KMS-11 (cell line): ENCODE results near the gene TSPAN15.

Source experiments
- H2AFZ ChIP-seq: fragments of 200-600 bp; sonication (generic); 2 replicates; pipeline ENCODE4 v1.6.1; 2016; ENCODE audit warnings: antibody characterized with exemption, mixed run types, low read depth
- H3K27ac ChIP-seq: fragments of 200-600 bp; sonication (generic); 2 replicates; pipeline ENCODE4 v1.6.1; 2016; ENCODE audit warnings: mild to moderate bottlenecking, mixed run types
- H3K27me3 ChIP-seq: fragments of 200-600 bp; sonication (generic); 2 replicates; pipeline ENCODE4 v1.6.1; 2017; ENCODE audit warnings: mild to moderate bottlenecking, low read depth, mixed run types, moderate library complexity; ENCODE audit not compliant: insufficient read depth
- H3K36me3 ChIP-seq: fragments of 200-600 bp; sonication (generic); 2 replicates; pipeline ENCODE4 v1.6.1; 2017; ENCODE audit warnings: mild to moderate bottlenecking, mixed run types; ENCODE audit not compliant: insufficient read depth
- H3K4me1 ChIP-seq: fragments of 200-600 bp; sonication (generic); 2 replicates; pipeline ENCODE4 v1.6.1; 2016; ENCODE audit warnings: mild to moderate bottlenecking, low read depth, mixed run types; ENCODE audit not compliant: poor library complexity, severe bottlenecking
- H3K4me2 ChIP-seq: fragments of 200-600 bp; sonication (generic); 2 replicates; pipeline ENCODE4 v1.7.0; 2016; ENCODE audit warnings: mild to moderate bottlenecking, mixed run types
- H3K4me3 ChIP-seq: fragments of 200-600 bp; sonication (generic); IDR thresholded peaks from 2 replicates; pipeline ENCODE4 v1.6.1; 2017; ENCODE audit warnings: low read depth, low read length, mixed read lengths; ENCODE audit not compliant: insufficient read depth
- H3K79me2 ChIP-seq: fragments of 200-600 bp; sonication (generic); 2 replicates; pipeline ENCODE4 v1.6.1; 2016; ENCODE audit warnings: low read depth, mixed run types; ENCODE audit not compliant: insufficient read depth
- H3K9ac ChIP-seq: fragments of 200-600 bp; sonication (generic); 2 replicates; pipeline ENCODE4 v1.6.1; 2016; ENCODE audit warnings: mild to moderate bottlenecking, mixed run types
- H4K20me1 ChIP-seq: fragments of 200-600 bp; sonication (generic); 2 replicates; pipeline ENCODE4 v1.6.1; 2016; ENCODE audit warnings: mild to moderate bottlenecking, mixed run types; ENCODE audit not compliant: insufficient read depth
- CTCF ChIP-seq: fragments of 200-600 bp; sonication (generic); conservative IDR thresholded peaks from 2 replicates; pipeline ENCODE4 v1.6.1; 2017; ENCODE audit warnings: low read depth, mild to moderate bottlenecking, antibody characterized with exemption, low read length, moderate library complexity, mixed read lengths

Gene TSPAN15

GRCh38 chr10:69458430-69459100, 7.3 kb downstream of the TSPAN15 start:
- TF ChIP-seq CTCF = no peak
- Histone ChIP-seq H3K9ac (no peak overlapping the region), H4K20me1 (no peaks in the 10 kb centered on the region), H3K4me3 (no peak overlapping the region), H3K27me3 (no peaks in the 10 kb centered on the region), H3K27ac (no peak overlapping the region), H3K36me3 (no peaks in the 10 kb centered on the region), H3K4me1 (no peaks in the 10 kb centered on the region), H3K79me2 (no peaks in the 10 kb centered on the region), H3K4me2 (no peak overlapping the region), H2AFZ (no peak overlapping the region)

GRCh38 chr10:69459101-69459790, 8.0 kb downstream of the TSPAN15 start:
- H4K20me1 ChIP-seq = no peaks in the 10 kb centered on the region
- no peaks in the 10 kb centered on the region for H3K36me3 ChIP-seq
- H3K27ac ChIP-seq = no peak overlapping the region
- no peaks in the 10 kb centered on the region for H3K4me1 ChIP-seq
- H3K79me2 ChIP-seq = no peaks in the 10 kb centered on the region
- no peak overlapping the region for H3K4me2 ChIP-seq
- H3K9ac ChIP-seq = no peak overlapping the region
- H3K27me3 ChIP-seq = no peaks in the 10 kb centered on the region
- no peak overlapping the region for H3K4me3 ChIP-seq
- no peak for TF ChIP-seq CTCF
- no peak overlapping the region for H2AFZ ChIP-seq

- no peak overlapping the region for H3K9ac ChIP-seq
- no peaks in the 10 kb centered on the region for H3K36me3 ChIP-seq
- TF ChIP-seq CTCF = no peak
- H3K4me3 ChIP-seq = no peak overlapping the region
- no peaks in the 10 kb centered on the region for H3K27me3 ChIP-seq
- H3K27ac ChIP-seq = no peak overlapping the region
- no peak overlapping the region for H2AFZ ChIP-seq
- H3K79me2 ChIP-seq = no peaks in the 10 kb centered on the region
- H3K4me1 ChIP-seq = peaks cover 5% of the 10 kb centered on the region
- no peak overlapping the region for H3K4me2 ChIP-seq
- H4K20me1 ChIP-seq = no peaks in the 10 kb centered on the region
Measured at GRCh38 chr10:69459893-69460575, 8.8 kb downstream of the TSPAN15 start.

GRCh38 chr10:69460576-69461242, 9.4 kb downstream of the TSPAN15 start:
- Histone ChIP-seq H4K20me1 (no peaks in the 10 kb centered on the region), H3K36me3 (no peaks in the 10 kb centered on the region), H3K79me2 (no peaks in the 10 kb centered on the region), H3K27ac (no peak overlapping the region), H2AFZ (no peak overlapping the region), H3K4me1 (peaks cover 8% of the 10 kb centered on the region), H3K9ac (no peak overlapping the region), H3K4me2 (no peak overlapping the region), H3K27me3 (no peaks in the 10 kb centered on the region), H3K4me3 (no peak overlapping the region)
- TF ChIP-seq CTCF = no peak
